NT2/D1 (cell line): Measurements from ENCODE around the gene ETFA.

Experiments
- SUZ12 ChIP-seq: IDR thresholded peaks from 2 replicates; pipeline ENCODE4 v1.6.1; 2011; ENCODE audit not compliant: insufficient read length, insufficient read depth; ENCODE audit errors: extremely low read depth
- YY1 ChIP-seq: IDR thresholded peaks from 2 replicates; pipeline ENCODE4 v1.6.1; 2011; ENCODE audit not compliant: insufficient read length, insufficient read depth
- ZNF274 ChIP-seq: IDR thresholded peaks from 2 replicates; pipeline ENCODE4 v1.6.1; 2011; ENCODE audit warnings: mild to moderate bottlenecking, low read depth, low read length

DNA sequence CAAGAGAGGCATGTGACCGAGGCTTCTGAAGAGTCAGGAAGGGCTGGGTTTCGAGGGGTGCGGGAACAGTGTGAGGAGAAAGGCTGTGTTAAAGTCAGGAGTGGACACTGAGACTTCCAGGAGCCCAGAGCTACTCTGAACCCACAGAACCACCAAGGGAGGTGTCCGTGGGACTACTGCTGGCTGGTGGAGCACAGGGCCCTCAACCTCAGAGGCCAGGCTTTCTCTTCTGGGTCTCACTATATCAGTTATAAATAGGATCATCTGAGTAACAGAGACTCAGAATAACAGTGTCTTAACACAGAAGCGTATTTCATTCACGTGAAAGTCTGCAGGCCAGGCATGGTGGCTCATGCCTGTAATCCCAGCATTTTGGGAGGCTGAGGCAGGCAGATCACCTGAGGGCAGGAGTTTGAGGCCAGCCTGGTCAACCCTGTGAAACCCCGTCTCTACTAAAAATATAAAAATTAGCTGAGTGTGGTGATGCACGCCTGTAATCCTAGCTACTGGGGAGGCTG lies 137.9 kb downstream of the ETFA start:
- no peak for TF ChIP-seq SUZ12
- no peak for TF ChIP-seq YY1
- TF ChIP-seq ZNF274: no peak
